ENCODE results near the gene PRKCA.

Gene PRKCA

GRCh38 chr17:66438101-66438500 lies 135.7 kb downstream of the PRKCA start:
- no peak for DNase-seq (ENCODE audit: low spot score)
- no peak for TF ChIP-seq CTCF (IDR thresholded peaks at IDR 0.05; ENCODE audit: extremely low read depth, missing control alignments)

- peak; percentile 55 for DNase-seq (ENCODE audit: low spot score)
- no peak for TF ChIP-seq CTCF (IDR thresholded peaks at IDR 0.05; ENCODE audit: extremely low read depth, missing control alignments)
Observed at GRCh38 chr17:66441101-66441661, 138.8 kb downstream of the PRKCA start.

- no peak for DNase-seq (ENCODE audit: low spot score)
- no peak for TF ChIP-seq CTCF (IDR thresholded peaks at IDR 0.05; ENCODE audit: extremely low read depth, missing control alignments)
Observed at GRCh38 chr17:66443166-66443565, 140.8 kb downstream of the PRKCA start.

GRCh38 chr17:66443606-66444005 lies 141.2 kb downstream of the PRKCA start:
- no peak for DNase-seq (ENCODE audit: low spot score)
- TF ChIP-seq CTCF (IDR thresholded peaks at IDR 0.05; ENCODE audit: extremely low read depth, missing control alignments), result no peak

DNA sequence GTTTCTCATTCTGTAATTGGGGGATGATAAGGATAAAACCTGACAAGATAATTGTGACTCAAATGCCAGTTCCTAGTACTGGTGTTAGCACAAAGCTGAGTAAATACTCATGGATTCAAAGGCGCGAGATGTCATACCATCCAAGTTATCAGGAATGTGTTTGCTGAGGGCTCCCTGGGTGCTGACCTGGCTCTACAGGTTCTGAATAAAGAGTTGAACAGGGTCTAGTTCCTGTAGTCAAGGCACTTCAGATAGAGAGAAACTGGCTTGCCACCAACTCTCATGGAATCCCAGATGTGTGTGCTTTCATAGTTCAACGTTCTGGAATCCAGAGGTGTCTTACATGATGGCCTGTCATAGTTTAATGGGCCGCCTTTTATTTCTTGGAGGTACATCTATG lies 141.6 kb downstream of the PRKCA start:
- no peak for DNase-seq (ENCODE audit: low spot score)
- no peak for TF ChIP-seq CTCF (IDR thresholded peaks at IDR 0.05; ENCODE audit: extremely low read depth, missing control alignments)

DNA sequence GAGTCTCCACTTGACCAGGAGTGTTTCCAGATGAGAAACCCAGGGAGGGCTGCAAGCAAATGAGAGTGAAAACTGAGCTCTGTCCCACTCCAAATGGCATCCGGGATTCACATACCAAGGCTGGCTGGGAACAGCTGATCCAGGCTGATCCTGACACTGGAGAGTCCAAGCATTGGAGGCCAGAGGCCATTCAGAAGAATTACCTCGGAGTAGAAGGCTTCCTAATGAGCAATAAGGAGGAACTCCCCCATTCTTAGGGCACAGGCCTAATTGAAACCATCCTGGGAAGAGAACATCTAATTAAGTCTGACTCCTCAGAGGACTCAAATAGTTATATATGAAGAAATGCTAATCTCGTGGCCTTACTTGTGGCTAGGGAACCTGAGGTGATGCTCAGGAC lies 142.8 kb downstream of the PRKCA start:
- no peak for TF ChIP-seq CTCF (IDR thresholded peaks at IDR 0.05; ENCODE audit: extremely low read depth, missing control alignments)
- DNase-seq (ENCODE audit: low spot score), result no peak

DNA sequence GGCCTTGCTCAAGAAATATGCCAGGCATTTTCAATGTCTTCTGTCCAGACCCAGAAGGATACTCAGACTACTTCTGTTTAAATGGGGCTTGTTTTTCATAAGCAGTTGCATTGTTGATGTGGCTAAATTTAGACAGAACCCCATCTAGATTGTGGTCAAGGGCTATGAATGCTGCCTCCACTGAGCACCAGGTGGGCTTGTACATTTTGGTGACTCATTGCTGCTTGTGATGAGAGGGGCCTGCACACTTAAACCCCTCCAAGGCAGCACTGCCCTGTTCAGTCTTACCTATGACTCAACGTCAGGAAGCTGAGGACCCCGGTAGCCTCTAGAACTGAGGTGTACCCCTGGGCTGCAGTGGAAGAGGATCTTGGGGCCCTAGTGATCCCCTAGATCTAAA lies 144.0 kb downstream of the PRKCA start:
- DNase-seq (ENCODE audit: low spot score), result no peak
- TF ChIP-seq CTCF (IDR thresholded peaks at IDR 0.05; ENCODE audit: extremely low read depth, missing control alignments), result no peak

Measured in GM20000 (cell line).